Thymus (tissue), 11 donors: ENCODE results near the gene CAMK2B. TPM values are rescaled to one million over a fixed set of nuclear protein-coding genes. Genes with fewer than 3 reads are reported as not detected.

Experiments
- DNase-seq, 9 donors: peaks; one replicate each; pipeline ENCODE4 v3.0.0-alpha.2; 2013; ENCODE audit warnings: low spot score in 9 of 9, low read depth in 6 of 9, missing footprints in 1 of 9
- H3K27ac ChIP-seq, 2 donors: one replicate each; pipeline ENCODE4 v1.5.1; 2013; ENCODE audit warnings: control low read depth in 1 of 2, low read depth in 1 of 2, low read length in 1 of 2, mild to moderate bottlenecking in 1 of 2, moderate library complexity in 1 of 2
- H3K27me3 ChIP-seq, 2 donors: one replicate each; pipeline ENCODE4 v1.5.1; 2013; ENCODE audit warnings: low read length in 1 of 2; ENCODE audit not compliant: control insufficient read depth in 2 of 2, insufficient read depth in 1 of 2
- H3K36me3 ChIP-seq, 2 donors: one replicate each; pipeline ENCODE4 v1.5.1; 2013; ENCODE audit warnings: low read length in 1 of 2, mild to moderate bottlenecking in 1 of 2, moderate library complexity in 1 of 2; ENCODE audit not compliant: control insufficient read depth in 2 of 2, insufficient read depth in 2 of 2
- H3K4me1 ChIP-seq, 2 donors: one replicate each; pipeline ENCODE4 v1.5.1; 2013; ENCODE audit warnings: low read length in 2 of 2; ENCODE audit not compliant: control insufficient read depth in 2 of 2, insufficient read depth in 2 of 2
- H3K4me3 ChIP-seq, 2 donors: one replicate each; pipeline ENCODE4 v1.5.1; 2013; ENCODE audit warnings: low read length in 2 of 2, control low read depth in 1 of 2, mild to moderate bottlenecking in 1 of 2
- H3K9me3 ChIP-seq, 2 donors: one replicate each; pipeline ENCODE4 v1.5.1; 2013; ENCODE audit warnings: low read length in 1 of 2, mild to moderate bottlenecking in 1 of 2; ENCODE audit not compliant: control insufficient read depth in 2 of 2, insufficient read depth in 1 of 2
- WGBS: extraction: QIAGEN DNeasy Blood & Tissue Kit; methylation state at CpG from one replicate; pipeline ENCODE4 v1.1.7; 2013; 5-methylcytosine and 5-hydroxymethylcytosine counted together
- polyA plus RNA-seq: library from polyadenylated mRNA; stranded (reverse); fragments of 200-250 nt; gene quantifications from one replicate; pipeline ENCODE4 v1.2.3, GENCODE V29; 2013
- total RNA-seq: library from RNA; stranded (reverse); fragments of 120-200 nt; gene quantifications from one replicate; pipeline ENCODE4 v1.2.4, GENCODE V29; 2013
- donor health status: healthy.

Gene CAMK2B
- total and polyA plus RNA-seq, 2 donors = 0.85 to 3.1 TPM

DNA sequence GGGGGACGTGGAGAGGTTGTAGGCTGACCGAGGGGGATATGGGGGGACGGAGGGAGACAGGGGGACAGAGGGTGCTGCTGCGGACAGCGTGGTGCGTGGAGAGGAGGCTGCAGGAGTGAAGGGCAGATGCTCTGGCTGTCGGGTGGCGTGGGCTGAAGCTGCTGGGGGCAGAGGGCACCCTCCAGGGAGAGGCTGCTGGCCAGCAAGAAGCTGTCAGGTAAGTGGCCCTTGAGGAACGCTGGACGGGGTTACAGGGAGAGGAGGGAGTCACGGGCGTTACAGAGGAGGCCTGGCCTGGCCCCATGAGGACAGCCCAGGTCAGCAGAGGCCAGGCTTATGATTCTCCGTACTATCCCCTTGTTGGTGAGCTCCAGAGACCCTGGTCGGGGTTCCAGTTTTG lies 97.5 kb downstream of the CAMK2B start:
- WGBS = 92% methylated on average over 14 of the region's 14 CpGs
- DNase-seq = no peak
- no peak overlapping the region for H3K27ac ChIP-seq
- peaks cover 0 to 5% of the 10 kb centered on the region in 2 donors for H3K4me1 ChIP-seq
- H3K27me3 ChIP-seq = peaks cover 0 to 17% of the 10 kb centered on the region in 2 donors
- no peaks in the 10 kb centered on the region for H3K36me3 ChIP-seq
- H3K9me3 ChIP-seq = no peaks in the 10 kb centered on the region
- no peak overlapping the region for H3K4me3 ChIP-seq

DNA sequence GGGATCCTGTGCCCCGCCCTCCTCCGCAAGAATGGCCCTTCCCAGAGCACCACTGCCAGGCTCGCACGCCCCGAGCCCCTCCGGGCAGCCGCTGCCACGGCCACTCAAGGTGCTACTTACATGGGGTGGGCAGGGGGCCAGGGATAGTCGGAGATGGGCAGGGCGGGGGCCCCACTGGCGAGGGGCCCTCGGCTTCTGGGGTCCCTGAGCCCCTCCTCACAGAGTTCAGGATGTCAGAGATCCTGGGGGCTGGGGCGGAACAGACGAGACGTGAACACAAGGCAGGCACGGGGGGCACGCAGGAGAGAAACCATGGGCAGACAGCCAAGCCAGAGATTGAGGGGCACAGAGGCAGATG lies 99.0 kb downstream of the CAMK2B start:
- no peak for DNase-seq
- H3K27me3 ChIP-seq = peaks cover 0 to 17% of the 10 kb centered on the region in 2 donors
- no peaks in the 10 kb centered on the region for H3K9me3 ChIP-seq
- no peak overlapping the region for H3K4me3 ChIP-seq
- H3K36me3 ChIP-seq = no peaks in the 10 kb centered on the region
- 70% methylated on average over 17 of the region's 17 CpGs for WGBS
- peaks cover 0 to 5% of the 10 kb centered on the region in 2 donors for H3K4me1 ChIP-seq
- no peak overlapping the region for H3K27ac ChIP-seq

DNA sequence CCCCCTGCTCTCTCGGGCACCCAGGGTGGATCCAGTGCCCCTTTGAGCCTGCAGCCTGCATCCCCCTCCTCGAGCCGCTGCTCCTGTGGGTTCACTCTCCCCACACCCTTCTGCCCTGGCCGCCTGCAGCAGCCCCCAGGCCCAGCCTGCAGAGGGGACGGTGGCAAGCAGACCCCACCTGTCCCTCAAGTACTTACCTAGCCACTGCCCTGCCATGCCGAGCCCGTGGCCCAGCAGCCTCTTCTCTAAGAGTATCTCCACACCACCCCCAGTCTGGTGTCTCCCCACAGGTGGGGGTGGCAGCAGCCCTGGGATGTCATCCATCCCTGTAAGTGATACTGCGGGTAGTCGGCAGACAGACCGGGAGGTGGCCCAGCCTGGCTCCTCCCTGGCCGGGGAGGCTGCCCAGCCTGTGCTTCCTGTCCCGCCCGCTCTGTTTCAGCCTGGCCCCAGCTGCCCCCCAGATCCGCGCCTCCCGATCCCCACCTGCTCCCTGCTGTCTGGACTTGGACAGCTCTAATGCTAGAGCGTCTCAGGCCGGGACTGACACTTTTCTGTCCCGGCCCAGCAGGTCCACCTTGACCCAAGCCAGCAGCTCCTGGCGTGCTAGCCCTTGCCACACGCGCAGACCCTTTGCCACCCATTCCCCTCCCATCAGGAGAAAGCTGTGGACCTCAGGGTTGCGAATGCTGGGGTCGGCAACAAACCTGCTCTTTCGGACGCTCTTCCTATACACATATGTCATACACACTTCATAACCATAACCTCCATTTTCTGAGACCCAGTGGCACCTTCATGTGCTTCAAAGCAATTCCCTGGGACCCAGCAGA lies 99.6 kb downstream of the CAMK2B start:
- H3K9me3 ChIP-seq = no peaks in the 10 kb centered on the region
- WGBS = 86% methylated on average over 26 of the region's 26 CpGs
- H3K36me3 ChIP-seq = no peaks in the 10 kb centered on the region
- no peak for DNase-seq
- no peak overlapping the region for H3K27ac ChIP-seq
- H3K4me1 ChIP-seq = peaks cover 0 to 5% of the 10 kb centered on the region in 2 donors
- H3K27me3 ChIP-seq = peaks cover 0 to 17% of the 10 kb centered on the region in 2 donors
- no peak overlapping the region for H3K4me3 ChIP-seq

GRCh38 chr7:44224974-44225565 lies 100.3 kb downstream of the CAMK2B start:
- Histone ChIP-seq H3K36me3 (no peaks in the 10 kb centered on the region), H3K4me3 (no peak overlapping the region), H3K9me3 (no peaks in the 10 kb centered on the region), H3K27me3 (peaks cover 0 to 17% of the 10 kb centered on the region in 2 donors), H3K4me1 (peaks cover 0 to 5% of the 10 kb centered on the region in 2 donors), H3K27ac (no peak overlapping the region)
- no peak for DNase-seq
- WGBS = 86% methylated on average over 10 of the region's 10 CpGs

- Histone ChIP-seq H3K27me3 (peaks cover 0 to 17% of the 10 kb centered on the region in 2 donors), H3K9me3 (no peaks in the 10 kb centered on the region), H3K4me3 (no peak overlapping the region), H3K4me1 (peaks cover 0 to 5% of the 10 kb centered on the region in 2 donors), H3K36me3 (no peaks in the 10 kb centered on the region), H3K27ac (no peak overlapping the region)
- no peak for DNase-seq
- WGBS = 91% methylated on average over 18 of the region's 18 CpGs
Observed at GRCh38 chr7:44224080-44224973, 101.1 kb downstream of the CAMK2B start.

DNA sequence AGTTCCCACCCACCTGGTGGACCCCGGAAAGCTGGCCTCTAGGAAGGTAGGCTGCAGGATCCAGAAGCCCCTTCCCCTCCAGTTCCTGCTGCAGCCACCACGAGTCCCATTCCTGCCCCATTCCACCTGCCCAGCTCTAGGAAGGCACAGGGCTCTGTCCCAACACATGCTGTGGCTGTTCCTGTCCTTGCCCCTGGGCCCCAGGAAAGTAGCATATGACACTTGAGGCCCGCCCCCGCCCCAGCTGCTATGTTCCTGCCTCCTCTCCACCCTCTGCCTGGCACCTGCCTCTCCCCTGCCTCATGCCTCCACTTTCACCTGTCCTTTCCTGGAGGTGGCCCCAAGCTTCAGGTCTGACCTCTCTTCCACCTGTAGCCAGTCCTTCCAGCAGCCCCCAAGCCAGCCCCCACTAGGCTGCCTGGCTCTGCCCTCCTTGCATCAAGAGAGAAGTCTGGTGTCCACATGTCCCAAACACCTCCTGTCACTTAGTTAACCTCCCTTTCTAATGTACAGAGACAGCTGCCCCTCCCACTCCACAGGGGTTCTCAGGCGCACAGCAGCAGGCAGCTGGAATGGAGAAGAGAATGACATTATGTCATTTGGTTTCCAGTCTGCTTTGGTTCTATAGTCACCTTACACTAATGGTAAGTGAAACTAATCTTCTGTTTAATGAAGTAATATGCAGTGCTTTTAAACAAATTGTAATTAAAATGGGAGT lies 101.9 kb downstream of the CAMK2B start:
- H3K9me3 ChIP-seq = no peaks in the 10 kb centered on the region
- H3K27me3 ChIP-seq = peaks cover 0 to 17% of the 10 kb centered on the region in 2 donors
- 84% methylated on average over 5 of the region's 5 CpGs for WGBS
- no peak overlapping the region for H3K27ac ChIP-seq
- DNase-seq = no peak
- no peaks in the 10 kb centered on the region for H3K36me3 ChIP-seq
- no peak overlapping the region for H3K4me3 ChIP-seq
- peaks cover 0 to 9% of the 10 kb centered on the region in 2 donors for H3K4me1 ChIP-seq

DNA sequence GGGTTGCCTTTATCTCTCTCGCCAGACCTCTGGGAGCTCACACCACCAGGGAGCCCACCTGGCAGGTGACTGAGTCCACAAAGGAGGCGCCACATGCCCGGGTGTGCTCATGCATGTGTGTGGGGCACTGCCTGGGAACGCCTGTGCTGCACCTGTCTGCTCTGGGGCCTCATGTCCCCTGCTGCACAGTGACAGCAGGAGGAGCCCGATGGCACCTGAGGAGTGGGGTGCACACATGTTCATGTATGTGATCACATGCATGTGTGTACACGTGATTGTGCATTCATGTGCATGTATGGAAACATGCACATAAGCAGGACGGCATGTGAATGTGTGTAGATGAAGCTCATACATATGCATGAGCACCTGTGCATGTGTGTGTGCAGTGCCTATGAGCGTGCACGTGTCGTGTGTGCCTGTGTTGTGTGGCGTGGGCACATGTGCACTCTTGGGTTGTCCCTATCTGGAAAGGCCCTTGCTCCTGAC lies 102.6 kb downstream of the CAMK2B start:
- DNase-seq = no peak
- Histone ChIP-seq H3K9me3 (no peaks in the 10 kb centered on the region), H3K27me3 (peaks cover 0 to 17% of the 10 kb centered on the region in 2 donors), H3K36me3 (no peaks in the 10 kb centered on the region), H3K27ac (no peak overlapping the region), H3K4me1 (peaks cover 0 to 14% of the 10 kb centered on the region in 2 donors), H3K4me3 (no peak overlapping the region)
- 95% methylated on average over 11 of the region's 11 CpGs for WGBS

DNA sequence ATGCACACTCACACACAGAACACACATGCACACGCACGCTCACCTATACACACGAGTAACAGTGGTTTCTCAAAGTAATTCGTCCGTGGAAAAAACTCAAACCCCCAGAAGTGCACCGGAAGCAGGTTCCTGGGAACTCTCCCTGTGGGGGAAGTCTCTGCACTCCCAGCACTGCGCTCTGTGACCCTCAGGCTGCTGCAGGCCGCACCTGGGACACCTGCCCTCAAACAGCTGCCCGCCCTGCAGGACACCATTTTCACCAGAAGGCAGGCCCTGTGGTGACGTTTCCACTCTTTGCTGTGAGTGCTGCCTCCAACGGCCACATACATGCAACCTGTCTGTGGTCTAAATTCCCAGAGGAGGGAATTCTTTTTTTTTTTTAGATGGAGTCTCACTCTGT lies 103.3 kb downstream of the CAMK2B start:
- no peak overlapping the region for H3K27ac ChIP-seq
- H3K4me3 ChIP-seq = no peak overlapping the region
- 91% methylated on average over 11 of the region's 11 CpGs for WGBS
- no peak for DNase-seq
- no peaks in the 10 kb centered on the region for H3K36me3 ChIP-seq
- H3K9me3 ChIP-seq = no peaks in the 10 kb centered on the region
- peaks cover 0 to 15% of the 10 kb centered on the region in 2 donors for H3K4me1 ChIP-seq
- H3K27me3 ChIP-seq = peaks cover 0 to 17% of the 10 kb centered on the region in 2 donors
